ENCODE data around the gene EIF4E1B. TPM values are rescaled to one million over a fixed set of nuclear protein-coding genes. Genes with fewer than 3 reads are reported as not detected.
A peak's percentile ranks its signal among the peaks of the same experiment; 100 is the strongest.

Gene EIF4E1B
- total and polyA plus RNA-seq, 2 experiments from 2014 or later: 0.17 TPM; not detected in 1

DNA sequence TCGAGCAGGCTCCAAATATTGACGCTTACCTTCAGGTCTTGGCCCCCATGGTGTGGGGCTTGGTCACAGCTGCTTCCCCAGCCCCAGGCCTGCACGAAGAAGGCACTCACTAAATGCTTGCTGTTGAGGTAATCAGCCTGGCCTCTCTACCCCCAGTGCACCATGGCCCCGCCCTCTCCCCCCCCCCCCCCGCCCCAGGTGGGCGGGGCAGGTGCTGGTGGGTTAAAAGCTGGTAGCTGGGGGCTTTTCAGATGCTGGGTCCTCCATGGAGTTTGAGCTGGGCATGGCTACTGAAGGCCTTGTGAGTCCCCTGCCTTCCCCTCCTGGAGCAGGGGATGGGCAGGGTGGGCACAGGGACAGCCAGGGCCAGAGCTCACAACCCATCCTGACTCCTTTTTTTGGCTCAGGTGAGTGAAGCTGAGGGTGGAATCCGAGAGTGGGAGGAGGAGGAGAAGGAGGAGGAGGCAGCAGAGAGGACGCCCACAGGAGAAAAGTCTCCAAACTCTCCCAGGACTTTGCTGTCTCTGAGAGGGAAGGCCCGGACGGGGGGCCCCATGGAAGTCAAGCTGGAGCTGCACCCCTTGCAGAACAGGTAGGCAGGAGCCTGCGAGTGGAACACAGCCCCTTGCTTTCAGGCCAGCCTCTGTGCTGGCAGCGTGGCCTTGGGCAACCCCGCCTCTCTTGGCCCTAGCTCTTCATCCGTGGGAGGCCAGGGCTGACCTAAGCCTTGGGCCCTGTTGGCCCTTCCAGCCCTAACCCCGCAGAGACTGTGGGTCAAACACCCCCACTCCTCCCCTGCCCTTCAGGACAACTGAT lies 12.4 kb downstream of the EIF4E1B start:
- Histone ChIP-seq H3K27me3 (ENCODE audit: insufficient read depth) (no peaks in the 10 kb centered on the region), H3K4me2 (no peak overlapping the region), H3K27ac (ENCODE audit: low read depth) (no peak overlapping the region), H3K36me3 (ENCODE audit: insufficient read depth) (no peaks in the 10 kb centered on the region), H3K79me2 (replicated peaks; ENCODE audit: insufficient read depth) (no peaks in the 10 kb centered on the region), H3K4me1 (ENCODE audit: insufficient read depth) (peaks cover 4% of the 10 kb centered on the region; the same call in 1 of the 2 replicates), H3K9me2 (ENCODE audit: insufficient read depth) (no peaks in the 10 kb centered on the region), H3F3A (replicated peaks; ENCODE audit: low read depth) (0 out of 2 replicates have a peak, but pooled peaks cover 5% of the 10 kb centered on the region), H2AFZ (peak overlapping the region; percentile 59; the same call in 1 of the 2 replicates), H3K4me3 (no peak overlapping the region), H4K20me1 (replicated peaks; ENCODE audit: insufficient read depth) (no peaks in the 10 kb centered on the region)
- Mint-ChIP-seq H3K36me3 (ENCODE audit: low read depth) (no peaks in the 10 kb centered on the region), H3K4me1 (peaks cover 27% of the 10 kb centered on the region), H3K9me3 (no peaks in the 10 kb centered on the region; the same call in 2 of the 3 replicates), H3K27me3 (ENCODE audit: insufficient read depth, low read depth, poor library complexity) (peaks cover 13% of the 10 kb centered on the region), H3K27ac (no peak overlapping the region), H3K4me3 (no peak overlapping the region)
- TF ChIP-seq, protein P1, sequence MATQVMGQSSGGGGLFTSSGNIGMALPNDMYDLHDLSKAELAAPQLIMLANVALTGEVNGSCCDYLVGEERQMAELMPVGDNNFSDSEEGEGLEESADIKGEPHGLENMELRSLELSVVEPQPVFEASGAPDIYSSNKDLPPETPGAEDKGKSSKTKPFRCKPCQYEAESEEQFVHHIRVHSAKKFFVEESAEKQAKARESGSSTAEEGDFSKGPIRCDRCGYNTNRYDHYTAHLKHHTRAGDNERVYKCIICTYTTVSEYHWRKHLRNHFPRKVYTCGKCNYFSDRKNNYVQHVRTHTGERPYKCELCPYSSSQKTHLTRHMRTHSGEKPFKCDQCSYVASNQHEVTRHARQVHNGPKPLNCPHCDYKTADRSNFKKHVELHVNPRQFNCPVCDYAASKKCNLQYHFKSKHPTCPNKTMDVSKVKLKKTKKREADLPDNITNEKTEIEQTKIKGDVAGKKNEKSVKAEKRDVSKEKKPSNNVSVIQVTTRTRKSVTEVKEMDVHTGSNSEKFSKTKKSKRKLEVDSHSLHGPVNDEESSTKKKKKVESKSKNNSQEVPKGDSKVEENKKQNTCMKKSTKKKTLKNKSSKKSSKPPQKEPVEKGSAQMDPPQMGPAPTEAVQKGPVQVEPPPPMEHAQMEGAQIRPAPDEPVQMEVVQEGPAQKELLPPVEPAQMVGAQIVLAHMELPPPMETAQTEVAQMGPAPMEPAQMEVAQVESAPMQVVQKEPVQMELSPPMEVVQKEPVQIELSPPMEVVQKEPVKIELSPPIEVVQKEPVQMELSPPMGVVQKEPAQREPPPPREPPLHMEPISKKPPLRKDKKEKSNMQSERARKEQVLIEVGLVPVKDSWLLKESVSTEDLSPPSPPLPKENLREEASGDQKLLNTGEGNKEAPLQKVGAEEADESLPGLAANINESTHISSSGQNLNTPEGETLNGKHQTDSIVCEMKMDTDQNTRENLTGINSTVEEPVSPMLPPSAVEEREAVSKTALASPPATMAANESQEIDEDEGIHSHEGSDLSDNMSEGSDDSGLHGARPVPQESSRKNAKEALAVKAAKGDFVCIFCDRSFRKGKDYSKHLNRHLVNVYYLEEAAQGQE (IDR thresholded peaks at IDR 0.05; ENCODE audit: unreplicated experiment): no peak
- TF ChIP-seq STAT1 (IDR thresholded peaks at IDR 0.05; ENCODE audit: unreplicated experiment) (no peak), JUNB (IDR thresholded peaks at IDR 0.05; ENCODE audit: unreplicated experiment) (no peak), EZH2 (IDR thresholded peaks at IDR 0.05; ENCODE audit: low read depth, unreplicated experiment) (no peak), EZH2phosphoT487 (IDR thresholded peaks at IDR 0.05; ENCODE audit: unreplicated experiment) (no peak), CREB1 (CRISPR knock-in tag; IDR thresholded peaks at IDR 0.05; ENCODE audit: low read depth) (no peak), POLR2AphosphoS5 (IDR thresholded peaks at IDR 0.05; ENCODE audit: low read depth) (no peak)
- TF ChIP-seq, protein P2, sequence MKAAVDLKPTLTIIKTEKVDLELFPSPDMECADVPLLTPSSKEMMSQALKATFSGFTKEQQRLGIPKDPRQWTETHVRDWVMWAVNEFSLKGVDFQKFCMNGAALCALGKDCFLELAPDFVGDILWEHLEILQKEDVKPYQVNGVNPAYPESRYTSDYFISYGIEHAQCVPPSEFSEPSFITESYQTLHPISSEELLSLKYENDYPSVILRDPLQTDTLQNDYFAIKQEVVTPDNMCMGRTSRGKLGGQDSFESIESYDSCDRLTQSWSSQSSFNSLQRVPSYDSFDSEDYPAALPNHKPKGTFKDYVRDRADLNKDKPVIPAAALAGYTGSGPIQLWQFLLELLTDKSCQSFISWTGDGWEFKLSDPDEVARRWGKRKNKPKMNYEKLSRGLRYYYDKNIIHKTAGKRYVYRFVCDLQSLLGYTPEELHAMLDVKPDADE (IDR thresholded peaks at IDR 0.05): no peak
- TF ChIP-seq, protein P3, sequence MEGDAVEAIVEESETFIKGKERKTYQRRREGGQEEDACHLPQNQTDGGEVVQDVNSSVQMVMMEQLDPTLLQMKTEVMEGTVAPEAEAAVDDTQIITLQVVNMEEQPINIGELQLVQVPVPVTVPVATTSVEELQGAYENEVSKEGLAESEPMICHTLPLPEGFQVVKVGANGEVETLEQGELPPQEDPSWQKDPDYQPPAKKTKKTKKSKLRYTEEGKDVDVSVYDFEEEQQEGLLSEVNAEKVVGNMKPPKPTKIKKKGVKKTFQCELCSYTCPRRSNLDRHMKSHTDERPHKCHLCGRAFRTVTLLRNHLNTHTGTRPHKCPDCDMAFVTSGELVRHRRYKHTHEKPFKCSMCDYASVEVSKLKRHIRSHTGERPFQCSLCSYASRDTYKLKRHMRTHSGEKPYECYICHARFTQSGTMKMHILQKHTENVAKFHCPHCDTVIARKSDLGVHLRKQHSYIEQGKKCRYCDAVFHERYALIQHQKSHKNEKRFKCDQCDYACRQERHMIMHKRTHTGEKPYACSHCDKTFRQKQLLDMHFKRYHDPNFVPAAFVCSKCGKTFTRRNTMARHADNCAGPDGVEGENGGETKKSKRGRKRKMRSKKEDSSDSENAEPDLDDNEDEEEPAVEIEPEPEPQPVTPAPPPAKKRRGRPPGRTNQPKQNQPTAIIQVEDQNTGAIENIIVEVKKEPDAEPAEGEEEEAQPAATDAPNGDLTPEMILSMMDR (conservative IDR thresholded peaks at IDR 0.05; ENCODE audit: low read depth in 2 of 2): no peak
- TF ChIP-seq, protein P4, sequence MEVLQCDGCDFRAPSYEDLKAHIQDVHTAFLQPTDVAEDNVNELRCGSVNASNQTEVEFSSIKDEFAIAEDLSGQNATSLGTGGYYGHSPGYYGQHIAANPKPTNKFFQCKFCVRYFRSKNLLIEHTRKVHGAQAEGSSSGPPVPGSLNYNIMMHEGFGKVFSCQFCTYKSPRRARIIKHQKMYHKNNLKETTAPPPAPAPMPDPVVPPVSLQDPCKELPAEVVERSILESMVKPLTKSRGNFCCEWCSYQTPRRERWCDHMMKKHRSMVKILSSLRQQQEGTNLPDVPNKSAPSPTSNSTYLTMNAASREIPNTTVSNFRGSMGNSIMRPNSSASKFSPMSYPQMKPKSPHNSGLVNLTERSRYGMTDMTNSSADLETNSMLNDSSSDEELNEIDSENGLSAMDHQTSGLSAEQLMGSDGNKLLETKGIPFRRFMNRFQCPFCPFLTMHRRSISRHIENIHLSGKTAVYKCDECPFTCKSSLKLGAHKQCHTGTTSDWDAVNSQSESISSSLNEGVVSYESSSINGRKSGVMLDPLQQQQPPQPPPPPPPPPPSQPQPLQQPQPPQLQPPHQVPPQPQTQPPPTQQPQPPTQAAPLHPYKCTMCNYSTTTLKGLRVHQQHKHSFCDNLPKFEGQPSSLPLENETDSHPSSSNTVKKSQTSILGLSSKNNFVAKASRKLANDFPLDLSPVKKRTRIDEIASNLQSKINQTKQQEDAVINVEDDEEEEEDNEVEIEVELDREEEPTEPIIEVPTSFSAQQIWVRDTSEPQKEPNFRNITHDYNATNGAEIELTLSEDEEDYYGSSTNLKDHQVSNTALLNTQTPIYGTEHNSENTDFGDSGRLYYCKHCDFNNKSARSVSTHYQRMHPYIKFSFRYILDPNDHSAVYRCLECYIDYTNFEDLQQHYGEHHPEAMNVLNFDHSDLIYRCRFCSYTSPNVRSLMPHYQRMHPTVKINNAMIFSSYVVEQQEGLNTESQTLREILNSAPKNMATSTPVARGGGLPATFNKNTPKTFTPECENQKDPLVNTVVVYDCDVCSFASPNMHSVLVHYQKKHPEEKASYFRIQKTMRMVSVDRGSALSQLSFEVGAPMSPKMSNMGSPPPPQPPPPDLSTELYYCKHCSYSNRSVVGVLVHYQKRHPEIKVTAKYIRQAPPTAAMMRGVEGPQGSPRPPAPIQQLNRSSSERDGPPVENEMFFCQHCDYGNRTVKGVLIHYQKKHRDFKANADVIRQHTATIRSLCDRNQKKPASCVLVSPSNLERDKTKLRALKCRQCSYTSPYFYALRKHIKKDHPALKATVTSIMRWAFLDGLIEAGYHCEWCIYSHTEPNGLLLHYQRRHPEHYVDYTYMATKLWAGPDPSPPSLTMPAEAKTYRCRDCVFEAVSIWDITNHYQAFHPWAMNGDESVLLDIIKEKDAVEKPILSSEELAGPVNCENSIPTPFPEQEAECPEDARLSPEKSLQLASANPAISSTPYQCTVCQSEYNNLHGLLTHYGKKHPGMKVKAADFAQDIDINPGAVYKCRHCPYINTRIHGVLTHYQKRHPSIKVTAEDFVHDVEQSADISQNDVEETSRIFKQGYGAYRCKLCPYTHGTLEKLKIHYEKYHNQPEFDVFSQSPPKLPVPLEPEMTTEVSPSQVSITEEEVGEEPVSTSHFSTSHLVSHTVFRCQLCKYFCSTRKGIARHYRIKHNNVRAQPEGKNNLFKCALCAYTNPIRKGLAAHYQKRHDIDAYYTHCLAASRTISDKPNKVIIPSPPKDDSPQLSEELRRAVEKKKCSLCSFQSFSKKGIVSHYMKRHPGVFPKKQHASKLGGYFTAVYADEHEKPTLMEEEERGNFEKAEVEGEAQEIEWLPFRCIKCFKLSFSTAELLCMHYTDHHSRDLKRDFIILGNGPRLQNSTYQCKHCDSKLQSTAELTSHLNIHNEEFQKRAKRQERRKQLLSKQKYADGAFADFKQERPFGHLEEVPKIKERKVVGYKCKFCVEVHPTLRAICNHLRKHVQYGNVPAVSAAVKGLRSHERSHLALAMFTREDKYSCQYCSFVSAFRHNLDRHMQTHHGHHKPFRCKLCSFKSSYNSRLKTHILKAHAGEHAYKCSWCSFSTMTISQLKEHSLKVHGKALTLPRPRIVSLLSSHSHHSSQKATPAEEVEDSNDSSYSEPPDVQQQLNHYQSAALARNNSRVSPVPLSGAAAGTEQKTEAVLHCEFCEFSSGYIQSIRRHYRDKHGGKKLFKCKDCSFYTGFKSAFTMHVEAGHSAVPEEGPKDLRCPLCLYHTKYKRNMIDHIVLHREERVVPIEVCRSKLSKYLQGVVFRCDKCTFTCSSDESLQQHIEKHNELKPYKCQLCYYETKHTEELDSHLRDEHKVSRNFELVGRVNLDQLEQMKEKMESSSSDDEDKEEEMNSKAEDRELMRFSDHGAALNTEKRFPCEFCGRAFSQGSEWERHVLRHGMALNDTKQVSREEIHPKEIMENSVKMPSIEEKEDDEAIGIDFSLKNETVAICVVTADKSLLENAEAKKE (CRISPR knock-in tag; IDR thresholded peaks at IDR 0.05): no peak
- ATAC-seq: no peak
- DNase-seq (ENCODE audit: low spot score): no peak
